Fibroblast of the conjunctiva (primary cell): ENCODE measurements around the gene MCFD2.
"Not testable (repeated sequence)": the region's sequence is repeated elsewhere in the genome, so short reads cannot be mapped to it uniquely, and the experiment has no call there.

Experiments
- DNase-seq: peaks from one replicate; pipeline ENCODE4 v3.0.0-alpha.2; 2010; ENCODE audit warnings: low read depth

Gene MCFD2

DNA sequence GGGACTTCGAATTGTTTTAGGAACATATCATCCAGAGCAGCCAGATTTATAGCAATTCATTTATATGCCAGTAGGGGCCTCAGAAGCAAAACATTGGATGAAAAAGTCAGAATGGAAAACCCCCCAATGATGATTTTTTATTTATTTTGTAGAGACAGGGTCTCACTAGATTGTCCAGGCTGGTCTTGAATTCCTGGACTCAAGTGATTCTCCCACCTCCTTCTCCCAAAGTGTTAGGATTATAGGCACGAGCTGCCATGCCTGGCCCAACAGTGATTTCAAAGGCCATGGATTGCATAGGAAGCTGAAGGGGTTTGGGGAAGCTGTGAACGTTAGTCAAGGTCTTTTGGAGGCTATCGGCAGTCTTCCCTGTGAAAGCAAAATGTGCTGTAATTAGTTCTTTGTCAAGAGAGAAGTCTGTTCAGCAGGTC, 21.9 kb upstream of the MCFD2 start:
- no peak for DNase-seq

DNA sequence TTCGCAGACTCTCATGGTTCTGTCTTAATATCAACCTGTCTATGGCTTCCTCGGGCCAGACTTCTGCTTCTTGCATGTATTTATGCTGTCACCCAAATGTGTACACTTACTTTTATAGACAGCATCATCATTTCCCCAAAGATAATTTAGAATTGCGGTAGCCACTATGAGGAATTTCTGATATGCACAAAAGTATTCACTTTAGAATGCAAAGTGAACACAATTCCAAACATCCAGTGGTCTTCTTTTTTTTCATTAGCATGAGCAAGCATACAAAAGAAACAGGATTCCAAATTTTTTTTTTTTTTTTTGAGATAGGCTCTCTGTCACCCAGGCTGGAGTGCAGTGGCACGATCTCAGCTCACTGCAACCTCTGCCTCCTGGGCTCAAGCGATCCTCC, 21.0 kb upstream of the MCFD2 start:
- no peak for DNase-seq

DNA sequence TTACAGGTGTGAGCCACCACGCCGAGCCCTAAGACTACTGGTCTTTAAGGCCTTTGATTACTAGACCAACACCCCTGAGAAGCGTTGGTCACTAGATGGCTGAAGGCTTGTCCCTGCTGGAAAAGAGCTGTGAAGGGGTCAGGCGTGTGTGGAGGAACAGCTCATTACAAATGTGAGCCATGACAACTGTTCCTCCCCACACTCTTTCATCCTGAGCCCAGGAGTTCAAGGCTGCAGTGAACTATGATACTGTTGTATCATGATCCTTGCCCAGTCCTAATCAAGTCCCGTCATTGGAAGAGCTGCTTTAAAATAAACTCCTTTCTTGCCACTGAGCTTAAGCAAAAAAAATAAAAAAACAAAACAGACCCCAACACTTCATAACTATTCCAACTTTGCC, 19.5 kb upstream of the MCFD2 start:
- DNase-seq = no peak

DNA sequence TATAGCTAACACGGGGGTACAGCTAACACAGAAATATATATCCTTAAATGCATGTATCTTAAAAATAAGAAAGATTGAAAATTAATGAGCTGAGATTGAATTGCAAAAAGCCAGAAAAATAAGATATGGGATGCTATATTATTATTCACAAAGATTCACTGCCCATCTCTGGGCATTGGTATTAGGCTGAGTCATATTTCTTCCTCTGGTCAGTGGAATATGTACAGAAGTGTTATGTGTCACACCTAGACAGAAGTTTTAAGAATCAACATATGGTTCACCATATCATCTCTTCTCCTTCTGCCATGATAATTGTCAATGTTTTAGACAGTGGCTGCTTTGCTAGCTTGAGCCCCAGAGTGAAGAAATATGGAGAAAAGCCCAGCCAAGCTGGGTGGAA, 14.0 kb upstream of the MCFD2 start:
- DNase-seq = no peak

DNA sequence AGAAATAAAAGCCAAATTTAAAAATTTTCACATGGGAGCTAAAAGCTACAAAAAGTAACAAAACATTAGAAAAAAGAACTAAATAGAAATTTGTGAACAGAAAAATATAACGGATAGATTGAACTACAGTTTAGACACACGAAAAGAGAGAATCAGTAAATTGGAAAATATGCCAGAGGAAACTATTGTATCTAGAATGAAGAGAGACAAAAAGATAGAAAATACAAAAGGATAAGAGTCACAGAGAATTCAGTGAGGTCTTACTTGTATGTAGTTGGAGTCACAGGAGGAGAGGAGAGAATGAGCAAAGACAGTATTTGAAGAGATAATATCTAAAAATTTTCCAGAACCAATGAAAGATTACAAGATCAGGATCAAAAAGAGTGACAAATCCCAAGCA, 11.3 kb upstream of the MCFD2 start:
- no peak for DNase-seq

DNA sequence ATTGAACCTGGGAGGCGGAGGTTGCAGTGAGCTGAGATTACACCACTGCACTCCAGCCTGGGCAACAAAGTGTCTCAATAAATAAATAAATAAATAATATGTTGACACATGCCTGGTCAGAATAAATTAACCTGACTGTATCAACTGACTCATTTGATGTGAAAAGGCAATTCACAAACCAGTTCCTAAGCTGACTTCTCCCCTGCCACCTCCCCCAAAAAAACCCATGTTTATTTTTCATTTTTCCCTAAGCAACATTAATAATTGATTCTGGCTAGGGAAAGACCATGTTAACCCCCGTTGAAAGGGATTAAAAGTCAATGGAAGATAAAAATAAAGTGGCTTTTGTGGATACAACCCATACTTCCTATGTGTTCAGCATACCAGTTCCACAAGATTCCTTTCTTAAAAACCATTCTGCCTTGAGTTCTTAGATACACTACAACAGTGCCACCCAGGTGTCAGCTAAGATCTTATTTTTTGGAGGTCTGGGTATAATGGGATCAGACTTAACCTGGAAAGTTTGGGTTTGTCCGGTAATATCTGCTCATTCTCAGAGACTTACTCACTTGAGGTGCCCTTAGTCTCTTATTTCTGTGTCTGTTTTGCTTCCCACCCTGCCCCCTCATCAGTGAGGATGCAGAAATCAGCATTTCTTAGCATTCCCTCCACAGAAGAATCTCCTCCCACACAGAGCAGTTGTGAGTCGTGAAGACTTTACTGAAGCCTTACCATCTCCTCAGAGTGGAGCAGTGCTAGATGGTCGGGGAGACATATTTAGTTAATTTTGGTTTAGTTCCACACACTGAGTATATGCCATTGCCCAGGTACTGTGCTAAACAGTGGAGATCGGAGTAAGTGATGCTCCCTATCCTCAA, 10.1 kb upstream of the MCFD2 start:
- DNase-seq = no peak

DNA sequence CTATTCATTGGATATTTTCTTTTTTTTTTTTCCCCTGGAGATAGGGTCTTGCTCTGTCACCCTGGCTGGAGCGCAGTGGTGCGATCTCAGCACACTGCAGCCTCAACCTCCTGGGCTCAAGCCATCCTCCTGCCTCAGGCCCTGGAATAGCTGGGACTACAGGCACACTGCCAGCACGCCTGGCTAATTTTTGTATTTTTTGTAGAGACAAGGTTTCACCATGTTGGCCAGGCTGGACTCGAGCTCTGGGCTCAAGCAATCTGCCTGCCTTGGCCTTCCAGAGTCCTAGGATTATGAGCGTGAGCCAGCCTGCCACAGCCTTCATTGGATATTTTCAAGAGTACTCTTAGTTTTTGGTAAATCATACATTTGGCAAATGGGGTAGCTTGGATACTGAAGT, 9.0 kb upstream of the MCFD2 start:
- DNase-seq = no peak

DNA sequence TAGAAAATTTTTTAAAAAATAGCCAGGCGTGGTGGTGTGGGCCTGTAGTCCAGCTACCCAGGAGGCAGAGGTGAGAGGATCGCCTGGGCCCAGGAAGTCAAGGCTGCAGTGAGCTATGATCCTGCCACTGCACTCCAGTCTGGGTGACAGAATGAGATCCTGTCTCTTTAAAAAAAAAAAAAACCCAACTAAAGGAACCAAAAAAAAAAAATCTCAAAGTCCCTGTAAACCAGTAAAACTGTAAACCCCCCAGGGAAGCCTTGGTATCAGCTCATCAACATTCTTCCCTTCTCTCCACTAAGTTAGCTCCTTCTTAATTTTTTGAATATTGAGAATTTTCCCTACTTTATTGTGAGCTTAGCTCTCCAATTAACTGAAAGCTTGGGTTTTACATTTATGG, 8.4 kb upstream of the MCFD2 start:
- no peak for DNase-seq

DNA sequence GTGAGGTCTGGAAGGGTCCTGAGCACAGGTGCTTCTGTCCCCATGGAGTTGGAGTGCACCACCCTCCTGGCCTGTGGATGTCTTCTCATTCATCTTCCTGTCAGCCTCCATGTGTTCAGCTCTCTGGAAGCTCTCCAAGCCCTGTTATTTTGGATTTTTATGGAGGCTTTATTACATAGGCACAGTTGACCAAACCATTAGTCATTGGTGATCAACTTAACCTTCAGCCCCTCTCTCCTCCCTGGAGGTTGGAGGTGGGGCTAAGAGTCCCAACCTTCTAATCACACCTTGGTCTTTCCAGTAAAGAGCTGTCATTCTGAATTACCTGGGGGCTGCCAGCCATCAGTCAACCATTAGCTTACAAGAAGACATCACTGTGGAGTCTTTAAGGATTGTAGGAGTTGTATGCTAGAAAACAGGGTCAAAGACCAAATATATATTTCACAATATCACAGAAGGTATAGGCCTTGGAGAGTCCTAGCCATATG, 7.5 kb upstream of the MCFD2 start:
- DNase-seq = no peak

DNA sequence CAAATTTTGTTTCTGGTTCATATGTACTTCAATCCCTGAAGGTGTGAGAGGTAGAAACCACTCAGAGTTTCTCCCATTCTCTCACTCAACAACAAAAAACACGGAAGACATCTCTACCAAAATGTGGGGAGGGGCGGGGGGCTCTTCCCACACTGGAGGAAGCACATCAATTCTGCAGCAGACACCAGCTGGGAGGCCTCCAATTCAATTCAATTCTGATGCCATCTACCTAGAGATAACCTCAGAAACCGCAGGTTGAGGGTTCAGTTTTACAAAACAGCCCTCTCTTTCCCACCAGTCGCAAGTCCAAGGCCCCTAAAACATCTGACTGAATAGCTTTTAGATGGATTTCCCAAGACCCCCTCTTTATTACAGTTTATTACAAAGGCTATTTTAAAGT, 7.0 kb upstream of the MCFD2 start:
- no peak for DNase-seq

DNA sequence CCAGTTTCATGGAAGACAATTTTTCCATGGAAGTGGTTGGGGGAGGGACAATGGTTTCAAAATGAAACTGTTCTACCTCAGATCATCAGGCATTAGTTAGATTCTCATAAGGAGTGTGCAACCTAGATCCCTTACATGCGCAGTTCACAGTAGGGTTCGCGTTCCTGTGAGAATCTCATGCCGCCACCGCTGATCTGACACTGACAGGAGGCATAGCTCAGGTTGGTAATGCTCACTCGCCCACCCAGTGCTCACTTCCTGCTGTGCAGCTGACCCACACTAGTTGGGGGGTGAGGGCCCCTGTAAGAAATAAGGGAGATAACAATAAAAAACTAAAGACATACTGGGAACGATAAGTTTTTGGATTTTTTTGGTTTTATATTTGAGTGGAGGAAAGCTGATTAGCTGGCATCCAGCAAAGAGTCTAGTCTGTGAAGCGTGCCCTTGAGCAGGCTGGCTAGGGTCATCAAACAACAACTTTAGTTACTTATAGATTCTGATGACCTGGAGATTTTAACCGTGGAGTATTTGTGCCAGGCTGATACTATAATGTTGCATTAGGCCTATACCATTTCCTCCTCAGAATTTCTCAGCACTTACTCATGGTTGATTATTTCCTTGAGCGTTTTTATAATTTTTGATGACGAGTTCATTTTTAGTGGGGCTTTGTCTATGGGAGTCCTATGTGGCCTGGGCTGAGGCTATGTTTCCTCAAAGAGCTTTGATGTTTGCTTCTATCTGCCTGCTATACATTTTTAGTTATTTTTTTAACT, 6.3 kb upstream of the MCFD2 start:
- no peak for DNase-seq

DNA sequence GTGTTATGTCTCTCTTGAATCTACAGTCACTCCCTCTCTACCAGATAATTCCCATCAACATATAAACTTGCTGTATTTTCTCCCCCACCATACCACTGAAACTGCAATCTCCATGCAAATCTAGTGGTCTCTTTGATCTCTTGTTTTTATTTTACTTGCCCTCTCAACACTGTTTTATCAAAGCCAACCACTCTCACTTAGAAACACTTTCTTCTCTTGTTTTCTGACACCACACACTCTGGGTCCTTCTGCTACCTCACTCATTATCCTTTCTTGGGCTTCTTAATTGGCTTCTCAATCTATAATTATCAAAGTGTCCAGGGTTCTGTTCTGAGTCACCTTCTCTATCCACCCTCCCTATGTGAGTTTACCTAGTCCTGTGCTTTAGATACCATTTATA, 2.0 kb upstream of the MCFD2 start:
- DNase-seq = no peak

DNA sequence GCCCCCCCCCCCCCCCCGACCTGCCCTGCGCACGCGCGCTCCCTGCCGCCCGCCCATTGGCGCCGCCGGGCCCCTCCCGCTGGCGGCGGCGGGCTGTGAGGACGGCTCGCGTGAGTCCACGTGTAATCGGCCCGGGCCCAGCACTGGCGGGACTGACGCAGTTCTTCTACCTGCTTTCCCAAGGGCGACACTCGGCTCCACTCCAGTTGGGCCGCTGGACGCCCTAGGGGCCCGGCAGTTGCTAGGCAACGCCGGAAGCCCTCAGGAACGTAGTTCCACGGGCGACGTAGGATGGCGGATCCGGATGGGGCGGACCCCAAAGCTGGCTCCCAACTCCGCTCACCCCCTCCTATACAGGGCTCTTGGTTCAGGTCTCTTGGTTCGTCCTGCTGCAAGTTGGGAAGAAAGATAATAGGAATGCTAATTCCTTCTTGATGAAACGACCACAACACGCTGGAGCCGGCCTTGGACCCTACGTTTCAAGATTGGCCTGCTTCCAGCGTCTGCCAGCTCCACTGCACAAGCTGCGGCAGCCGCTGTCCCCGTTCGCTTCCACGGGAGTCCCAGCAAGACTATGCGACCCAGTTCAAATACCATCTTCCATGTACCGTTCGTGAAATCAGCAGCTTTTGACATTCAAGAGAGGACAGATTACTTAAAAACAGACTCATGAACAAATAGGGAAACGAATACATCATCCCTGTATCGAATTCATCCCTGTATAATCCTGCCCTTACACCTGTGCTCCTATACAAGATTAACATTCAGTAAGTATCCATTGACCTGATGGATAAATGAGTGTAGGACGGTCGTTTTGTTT, 415 bp upstream of the MCFD2 start:
- peak; percentile 72 for DNase-seq

DNA sequence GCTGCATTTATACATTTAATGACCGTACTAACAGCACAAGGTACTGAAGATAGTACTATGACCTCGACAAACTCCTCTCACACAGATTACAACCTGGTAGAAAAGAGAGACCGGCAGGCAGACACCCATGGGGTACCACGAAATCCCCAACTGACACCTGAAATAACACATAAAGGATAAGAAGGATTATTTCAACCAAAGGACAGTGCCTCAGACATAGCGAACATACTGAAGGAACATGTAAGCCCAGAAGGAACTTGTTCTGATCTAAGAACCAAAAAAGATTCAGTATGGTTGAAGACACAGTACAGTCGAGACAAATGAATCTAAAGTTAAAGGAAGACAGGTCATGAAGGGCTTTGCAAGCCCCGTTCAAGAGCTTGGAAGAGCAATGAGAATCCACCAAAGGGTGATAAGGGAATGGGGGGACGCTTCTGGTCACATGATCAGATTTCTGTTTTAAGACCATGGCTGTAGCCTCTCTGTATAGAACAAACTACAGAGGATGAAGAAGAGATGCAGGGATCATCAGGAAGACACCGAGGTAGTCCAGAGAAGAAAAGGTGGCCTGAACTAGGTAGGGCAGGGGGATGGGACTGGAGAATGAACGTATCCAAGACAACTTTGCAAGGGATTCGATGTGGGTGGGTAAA, 902 bp downstream of the MCFD2 start:
- no peak for DNase-seq

DNA sequence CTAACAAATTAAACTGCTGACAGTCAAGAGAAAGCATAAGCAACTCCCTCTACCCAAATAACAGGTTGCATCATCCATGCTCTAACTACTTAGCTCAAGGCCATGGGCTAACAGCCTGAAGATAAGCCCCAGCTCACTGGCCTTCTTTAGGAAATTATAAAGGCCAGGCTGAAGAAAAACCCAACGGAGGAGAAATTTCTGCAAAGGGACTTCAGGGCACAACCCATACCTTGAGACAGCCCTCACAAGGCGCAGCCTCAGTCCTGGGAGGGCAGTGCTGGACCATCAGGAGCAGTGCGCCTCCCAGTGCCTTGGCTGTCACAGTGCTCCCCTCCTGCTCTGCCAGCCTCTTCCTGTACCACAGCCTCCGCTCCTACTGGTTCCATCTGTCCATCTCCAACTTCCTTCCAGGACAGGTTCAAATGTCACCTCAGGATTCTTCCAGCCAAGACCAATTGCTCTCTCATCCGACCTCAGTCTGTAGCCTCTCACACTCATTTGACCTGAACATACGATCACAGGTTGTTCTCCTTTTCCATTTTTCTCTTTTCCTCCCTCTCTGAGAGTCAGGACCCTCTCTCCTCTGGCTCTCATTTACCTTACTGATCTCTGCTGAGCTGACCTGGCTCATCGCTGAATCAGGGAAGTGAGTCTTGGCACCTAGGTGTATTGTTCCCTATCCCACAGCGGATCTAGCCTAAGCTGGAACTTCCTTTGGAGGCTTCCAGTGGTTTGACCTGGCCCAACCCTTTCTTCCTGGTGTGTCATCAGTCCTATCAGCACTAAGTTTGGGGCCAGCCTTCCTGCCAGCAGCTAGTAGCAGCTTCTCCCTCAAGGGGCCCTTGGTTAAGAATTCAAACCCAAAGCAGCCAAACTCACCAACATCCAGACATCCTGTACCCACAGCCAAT, 1.9 kb downstream of the MCFD2 start:
- no peak for DNase-seq

DNA sequence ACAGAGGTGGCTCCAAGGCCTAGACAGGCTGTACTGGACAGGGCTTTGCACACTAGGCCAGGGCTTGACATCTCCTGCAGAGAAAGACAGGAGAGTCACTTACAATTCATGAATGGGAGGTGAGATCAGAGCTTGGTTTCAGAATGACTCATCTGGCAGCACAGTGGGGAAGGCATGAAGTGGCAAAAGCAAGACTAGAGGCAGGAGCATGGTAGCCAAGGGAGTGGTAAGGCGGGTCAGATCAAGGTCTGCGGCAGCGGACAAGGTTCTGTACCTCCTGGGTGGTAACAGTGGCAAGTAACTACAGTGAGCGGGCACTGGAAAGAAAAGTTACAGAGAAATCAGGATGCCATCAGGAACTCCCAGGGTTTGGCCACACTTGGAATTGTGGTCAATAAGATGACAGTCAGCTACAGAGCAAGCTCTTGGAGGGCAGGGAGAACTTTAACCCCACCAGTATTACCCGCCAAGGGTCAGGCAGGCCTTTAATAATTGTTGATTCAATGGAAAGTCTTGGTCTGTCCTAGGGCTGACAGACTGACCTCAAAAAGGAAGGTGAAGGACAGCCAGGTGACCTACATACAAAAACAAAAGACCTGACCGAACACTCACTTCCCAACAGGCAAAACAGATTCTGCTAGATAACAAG, 5.7 kb downstream of the MCFD2 start:
- DNase-seq = peak; percentile 21

DNA sequence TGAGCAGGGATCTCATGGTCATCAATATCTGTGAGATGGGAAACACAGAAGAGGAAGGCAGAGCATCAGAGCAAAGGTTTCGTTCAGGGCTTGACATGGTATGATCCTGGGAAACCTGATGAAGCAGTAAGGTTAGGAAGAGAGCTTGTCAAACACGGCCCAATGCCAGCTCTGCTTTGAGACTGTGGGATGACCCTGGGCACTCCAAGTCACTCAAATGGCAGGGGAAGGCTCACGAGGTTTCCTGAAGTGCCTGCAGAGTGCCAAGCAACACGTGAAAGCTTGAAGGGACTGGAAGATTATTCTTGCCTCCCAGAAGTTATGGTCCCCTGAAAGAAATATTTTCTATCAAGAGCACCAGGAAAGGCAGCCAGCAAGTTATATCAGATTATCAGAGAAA, 6.5 kb downstream of the MCFD2 start:
- DNase-seq = no peak

DNA sequence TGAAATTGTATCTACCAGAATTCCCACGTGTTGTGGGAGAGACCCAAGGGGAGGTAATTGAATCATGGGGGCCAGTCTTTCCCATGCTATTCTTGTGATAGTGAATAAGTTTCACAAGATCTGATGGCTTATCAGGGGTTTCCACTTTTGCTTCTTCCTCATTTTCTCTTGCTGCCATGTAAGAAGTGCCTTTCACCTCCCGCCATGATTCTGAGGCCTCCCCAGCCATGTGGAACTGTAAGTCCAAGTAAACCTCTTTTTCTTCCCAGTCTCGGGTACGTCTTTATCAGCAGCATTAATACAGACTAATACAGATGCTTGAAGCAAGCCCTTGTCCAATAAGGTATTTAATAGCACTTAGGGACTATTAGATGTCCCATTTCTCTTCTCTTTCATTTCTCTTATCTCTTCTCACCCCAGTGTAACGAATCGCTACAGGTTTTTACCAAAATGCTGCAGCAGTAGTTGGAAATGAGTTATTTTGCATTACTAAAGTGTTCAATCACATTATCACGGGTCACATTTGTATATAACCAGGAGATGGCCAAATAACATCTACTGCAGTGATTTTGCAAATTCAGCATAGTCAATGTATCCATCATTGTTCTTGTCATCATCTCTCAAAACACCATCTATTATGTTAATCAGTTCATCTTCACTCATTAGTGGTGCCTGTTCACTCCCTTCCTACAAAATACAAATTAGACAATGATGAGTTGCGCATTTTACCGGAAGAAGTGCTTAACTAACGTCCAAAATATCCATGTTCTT, 10.5 kb downstream of the MCFD2 start:
- DNase-seq = not testable (repeated sequence)

DNA sequence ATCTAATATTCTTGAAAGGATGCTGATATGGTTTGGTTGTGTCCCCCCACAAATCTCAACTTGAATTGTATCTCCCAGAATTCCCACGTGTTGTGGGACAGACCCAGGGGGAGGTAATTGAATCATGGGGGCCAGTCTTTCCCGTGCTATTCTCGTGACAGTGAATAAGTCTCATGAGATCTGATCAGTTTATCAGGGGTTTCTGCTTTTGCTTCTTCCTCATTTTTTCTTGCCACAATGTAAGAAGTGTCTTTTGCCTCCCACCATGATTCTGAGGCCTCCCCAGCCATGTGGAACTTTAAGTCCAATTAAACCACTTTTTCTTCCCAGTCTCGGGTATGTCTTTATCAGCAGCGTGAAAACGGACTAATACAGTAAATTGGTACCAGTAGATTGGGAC, 12.6 kb downstream of the MCFD2 start:
- DNase-seq = not testable (repeated sequence)
